ENCODE results near the gene SCAMP1.

Gene SCAMP1, protein sequence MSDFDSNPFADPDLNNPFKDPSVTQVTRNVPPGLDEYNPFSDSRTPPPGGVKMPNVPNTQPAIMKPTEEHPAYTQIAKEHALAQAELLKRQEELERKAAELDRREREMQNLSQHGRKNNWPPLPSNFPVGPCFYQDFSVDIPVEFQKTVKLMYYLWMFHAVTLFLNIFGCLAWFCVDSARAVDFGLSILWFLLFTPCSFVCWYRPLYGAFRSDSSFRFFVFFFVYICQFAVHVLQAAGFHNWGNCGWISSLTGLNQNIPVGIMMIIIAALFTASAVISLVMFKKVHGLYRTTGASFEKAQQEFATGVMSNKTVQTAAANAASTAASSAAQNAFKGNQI

DNA sequence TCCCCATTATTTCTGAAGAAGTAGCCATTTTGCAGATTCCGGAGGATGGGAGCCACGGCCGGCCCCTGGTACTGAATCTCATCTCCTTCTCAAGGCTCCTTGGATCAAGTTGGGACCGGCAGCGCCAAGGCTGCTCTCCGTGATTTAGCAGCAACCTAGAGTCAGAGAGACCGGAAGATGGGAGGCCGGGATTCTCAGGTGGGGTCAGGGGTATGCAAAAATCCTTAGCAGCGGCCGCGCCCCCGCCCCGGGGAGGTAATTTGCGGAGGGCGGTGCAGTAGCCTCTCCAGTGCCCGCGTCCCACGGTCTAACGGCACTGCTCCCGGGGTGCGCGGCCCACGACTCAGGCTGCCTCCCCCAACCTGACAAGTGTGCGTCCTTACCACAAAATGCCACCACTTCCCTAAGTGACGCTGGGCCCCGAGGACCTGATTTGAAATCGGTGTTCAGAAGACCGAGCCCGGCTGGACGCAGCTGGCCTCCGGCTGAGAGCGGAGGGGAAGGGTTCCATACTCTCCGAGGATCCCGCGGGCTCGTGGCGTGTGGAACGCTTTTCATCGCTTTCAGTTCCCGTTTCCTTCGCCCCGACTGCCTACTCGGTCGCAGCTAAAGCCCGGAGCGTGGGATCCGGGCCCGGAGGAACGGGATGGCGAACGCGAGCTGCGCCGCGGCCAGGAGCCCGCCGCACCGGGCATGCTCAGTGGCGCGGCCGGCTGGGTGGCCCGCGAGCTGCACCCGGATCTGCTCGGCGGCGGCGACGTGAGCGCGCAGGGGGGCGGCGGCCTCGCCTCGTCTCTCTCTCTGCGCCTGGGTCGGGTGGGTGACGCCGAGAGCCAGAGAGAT is at the start of gene SCAMP1:
Gene SCAMP1 (plus strand): TSS at position 787 of the 843 bp plus-strand sequence. CDS start 55 bp downstream, at position 842.
- Mint-ChIP-seq H3K4me1 (peaks cover 32% of the 10 kb centered on the region), H3K4me3 (peak within 1 kb of the TSS; percentile 89 to 98 (median 95)), H3K9me3 (no peaks in the 10 kb centered on the region), H3K36me3 (ENCODE audit: low read depth) (peaks cover 7% of the 10 kb centered on the region), H3K27ac (peak within 1 kb of the TSS; percentile 92 to 96 (median 94)), H3K27me3 (ENCODE audit: low read depth) (no peaks in the 10 kb centered on the region)
- peak; percentile 45 to 53 (median 51) for TF ChIP-seq CTCF (IDR thresholded peaks at IDR 0.05; ENCODE audit: unreplicated experiment in 3 of 3)

GRCh38 chr5:78317515-78317914 is 42.9 kb upstream of the SCAMP1 start:
- Mint-ChIP-seq H3K36me3 (ENCODE audit: low read depth) (no peaks in the 10 kb centered on the region), H3K4me3 (no peak overlapping the region), H3K27me3 (ENCODE audit: low read depth) (no peaks in the 10 kb centered on the region), H3K9me3 (peaks cover 4% of the 10 kb centered on the region), H3K27ac (no peak overlapping the region), H3K4me1 (no peaks in the 10 kb centered on the region)
- no peak for TF ChIP-seq CTCF (IDR thresholded peaks at IDR 0.05; ENCODE audit: unreplicated experiment in 3 of 3)

GRCh38 chr5:78318337-78318736 is 42.1 kb upstream of the SCAMP1 start:
- Mint-ChIP-seq H3K4me3 (no peak overlapping the region), H3K27me3 (ENCODE audit: low read depth) (no peaks in the 10 kb centered on the region)
- no peak for TF ChIP-seq CTCF (IDR thresholded peaks at IDR 0.05; ENCODE audit: unreplicated experiment in 3 of 3)

DNA sequence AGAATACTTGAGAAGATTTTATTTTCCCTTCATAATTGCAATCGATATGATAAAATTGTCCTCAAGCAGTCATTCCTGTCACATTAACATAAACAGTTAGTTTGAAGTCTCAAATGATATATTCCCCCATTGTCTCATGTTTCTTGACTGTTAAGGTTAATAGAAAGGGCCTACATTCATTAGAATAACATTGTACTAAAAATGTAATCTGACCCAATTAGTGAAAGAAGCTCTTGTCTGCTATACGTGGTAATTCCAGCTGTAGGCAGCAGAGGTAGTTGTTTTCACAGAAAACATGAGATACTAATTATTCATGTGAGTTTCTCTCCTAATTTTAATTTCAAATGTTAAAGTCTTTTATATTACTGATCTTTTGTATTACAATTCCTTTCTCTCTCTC is 40.0 kb upstream of the SCAMP1 start:
- no peaks in the 10 kb centered on the region for H3K4me1 Mint-ChIP-seq
- H3K27me3 Mint-ChIP-seq (ENCODE audit: low read depth): no peaks in the 10 kb centered on the region
- no peak overlapping the region for H3K4me3 Mint-ChIP-seq
- H3K27ac Mint-ChIP-seq: no peak overlapping the region
- no peaks in the 10 kb centered on the region for H3K9me3 Mint-ChIP-seq
- no peaks in the 10 kb centered on the region for H3K36me3 Mint-ChIP-seq (ENCODE audit: low read depth)
- TF ChIP-seq CTCF (IDR thresholded peaks at IDR 0.05; ENCODE audit: unreplicated experiment in 3 of 3): peak; percentile 56 to 65 (median 63)

More at GRCh38 chr5:78318337-78318736, 42.1 kb upstream of the SCAMP1 start:
- H3K4me1 Mint-ChIP-seq: no peaks in the 10 kb centered on the region
- peaks cover 4% of the 10 kb centered on the region for H3K9me3 Mint-ChIP-seq
- no peak overlapping the region for H3K27ac Mint-ChIP-seq
- no peaks in the 10 kb centered on the region for H3K36me3 Mint-ChIP-seq (ENCODE audit: low read depth)

- Mint-ChIP-seq H3K36me3 (ENCODE audit: low read depth) (no peaks in the 10 kb centered on the region), H3K4me3 (no peak overlapping the region), H3K4me1 (no peaks in the 10 kb centered on the region), H3K9me3 (no peaks in the 10 kb centered on the region), H3K27ac (no peak overlapping the region), H3K27me3 (ENCODE audit: low read depth) (no peaks in the 10 kb centered on the region)
- TF ChIP-seq CTCF (IDR thresholded peaks at IDR 0.05; ENCODE audit: unreplicated experiment in 3 of 3): no peak
Measured at GRCh38 chr5:78323241-78323640, 37.2 kb upstream of the SCAMP1 start.
